DND-41 (cell line): ENCODE measurements around the gene GP1BA.

Source experiments
- ATAC-seq: fragments of 200-7000 bp; cut with Tn5 transposase; 3 replicates; pipeline ENCODE4 v1.9.1; 2021; ENCODE audit warnings: low read depth; ENCODE audit not compliant: insufficient read depth
- DNase-seq: peaks from one replicate; pipeline ENCODE4 v3.0.0-alpha.2; 2020
- H2AFZ ChIP-seq: 2 replicates; pipeline ENCODE4 v1.6.0; 2012; ENCODE audit warnings: low read depth, low read length
- H3K27ac ChIP-seq: 2 replicates; pipeline ENCODE4 v1.5.1; 2012; ENCODE audit warnings: low read length, inconsistent platforms
- H3K27me3 ChIP-seq: fragments of 200-600 bp; sonication (generic); 2 replicates; pipeline ENCODE4 v1.6.0; 2012; ENCODE audit warnings: low read length, mild to moderate bottlenecking, inconsistent platforms; ENCODE audit not compliant: insufficient read depth, poor library complexity
- H3K36me3 ChIP-seq: 2 replicates; pipeline ENCODE4 v1.5.1; 2012; ENCODE audit warnings: low read length, inconsistent platforms; ENCODE audit not compliant: insufficient read depth
- H3K4me1 ChIP-seq: 2 replicates; pipeline ENCODE4 v1.5.1; 2012; ENCODE audit warnings: mild to moderate bottlenecking, low read length; ENCODE audit not compliant: insufficient read depth
- H3K4me2 ChIP-seq: 2 replicates; pipeline ENCODE4 v1.6.0; 2012; ENCODE audit warnings: mild to moderate bottlenecking, moderate library complexity, low read length, inconsistent platforms; ENCODE audit not compliant: insufficient read depth
- H3K4me3 ChIP-seq, 2 experiments: fragments of 200-600 bp in 1 of 2; shearing (Covaris generic) in 1 of 2; 2 replicates each; pipeline ENCODE4 v1.5.1; 2012 to 2016; ENCODE audit warnings: inconsistent platforms in 2 of 2, low read length in 2 of 2, mild to moderate bottlenecking in 2 of 2, low read depth in 1 of 2, moderate library complexity in 1 of 2
- H3K79me2 ChIP-seq: 2 replicates; pipeline ENCODE4 v1.6.0; 2012; ENCODE audit warnings: low read length, inconsistent platforms; ENCODE audit not compliant: insufficient read depth
- H3K9ac ChIP-seq: 2 replicates; pipeline ENCODE4 v1.6.0; 2012; ENCODE audit warnings: low read depth, mild to moderate bottlenecking, inconsistent platforms, low read length, moderate library complexity
- H3K9me3 ChIP-seq: 2 replicates; pipeline ENCODE4 v1.5.1; 2012; ENCODE audit warnings: low read length, moderate library complexity, mild to moderate bottlenecking, inconsistent platforms; ENCODE audit not compliant: insufficient read depth, severe bottlenecking
- H4K20me1 ChIP-seq: 2 replicates; pipeline ENCODE4 v1.6.0; 2012; ENCODE audit warnings: low read length; ENCODE audit not compliant: insufficient read depth
- EZH2 ChIP-seq: IDR thresholded peaks from 3 replicates; pipeline ENCODE4 v1.6.1; 2012; ENCODE audit warnings: borderline replicate concordance, low read depth, mild to moderate bottlenecking, moderate library complexity, low read length, inconsistent platforms; ENCODE audit not compliant: severe bottlenecking
- TF ChIP-seq, protein P1 (sequence below): IDR thresholded peaks from 2 replicates; pipeline ENCODE4 v1.5.1; 2012; ENCODE audit warnings: borderline replicate concordance, low read length, moderate library complexity, mild to moderate bottlenecking; ENCODE audit not compliant: poor library complexity, severe bottlenecking; ENCODE audit errors: extremely low read depth

GP1BA gene

DNA sequence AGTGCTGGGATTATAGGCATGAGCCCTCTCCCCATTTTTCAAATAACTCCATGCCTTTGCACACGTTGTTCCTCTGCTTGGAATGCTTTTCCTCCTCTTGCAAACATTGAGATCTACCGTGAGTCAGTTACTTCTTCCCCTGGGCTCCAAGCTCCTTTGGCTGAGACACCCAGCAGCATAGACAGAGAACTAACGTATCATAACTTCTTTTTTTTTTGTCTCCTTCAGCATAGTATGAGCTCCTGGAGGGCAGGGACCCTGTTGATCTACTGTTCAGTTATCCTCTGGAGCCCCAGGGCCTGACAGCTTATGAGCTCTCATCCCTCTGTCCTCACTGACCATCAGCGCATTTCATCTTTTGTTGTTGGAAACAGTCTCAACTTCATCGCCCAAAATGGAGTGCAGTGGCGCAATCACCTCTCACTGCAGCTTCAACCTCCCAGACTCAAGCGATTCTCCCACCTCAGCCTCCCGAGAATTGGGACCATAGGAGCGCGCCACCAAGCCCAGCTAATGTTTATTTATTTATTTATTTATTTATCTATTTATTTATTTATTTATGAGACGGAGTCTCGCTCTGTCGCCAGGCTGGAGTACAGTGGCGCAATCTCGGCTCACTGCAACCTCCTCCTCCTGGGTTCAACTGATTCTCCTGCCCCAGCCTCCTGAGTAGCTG, 33.4 kb downstream of the GP1BA start:
- no peak for ATAC-seq
- Histone ChIP-seq H2AFZ (no peak overlapping the region), H3K36me3 (peaks cover 27% of the 10 kb centered on the region), H3K27ac (no peak overlapping the region), H4K20me1 (no peaks in the 10 kb centered on the region), H3K4me1 (peaks cover 32% of the 10 kb centered on the region), H3K9me3 (no peaks in the 10 kb centered on the region), H3K79me2 (peaks cover 39% of the 10 kb centered on the region), H3K9ac (no peak overlapping the region), H3K27me3 (no peaks in the 10 kb centered on the region), H3K4me2 (peak overlapping the region; percentile 90; the same call in 1 of the 2 replicates), H3K4me3 (no peak overlapping the region)
- DNase-seq = no peak
- no peak for TF ChIP-seq EZH2
- TF ChIP-seq, protein P1, sequence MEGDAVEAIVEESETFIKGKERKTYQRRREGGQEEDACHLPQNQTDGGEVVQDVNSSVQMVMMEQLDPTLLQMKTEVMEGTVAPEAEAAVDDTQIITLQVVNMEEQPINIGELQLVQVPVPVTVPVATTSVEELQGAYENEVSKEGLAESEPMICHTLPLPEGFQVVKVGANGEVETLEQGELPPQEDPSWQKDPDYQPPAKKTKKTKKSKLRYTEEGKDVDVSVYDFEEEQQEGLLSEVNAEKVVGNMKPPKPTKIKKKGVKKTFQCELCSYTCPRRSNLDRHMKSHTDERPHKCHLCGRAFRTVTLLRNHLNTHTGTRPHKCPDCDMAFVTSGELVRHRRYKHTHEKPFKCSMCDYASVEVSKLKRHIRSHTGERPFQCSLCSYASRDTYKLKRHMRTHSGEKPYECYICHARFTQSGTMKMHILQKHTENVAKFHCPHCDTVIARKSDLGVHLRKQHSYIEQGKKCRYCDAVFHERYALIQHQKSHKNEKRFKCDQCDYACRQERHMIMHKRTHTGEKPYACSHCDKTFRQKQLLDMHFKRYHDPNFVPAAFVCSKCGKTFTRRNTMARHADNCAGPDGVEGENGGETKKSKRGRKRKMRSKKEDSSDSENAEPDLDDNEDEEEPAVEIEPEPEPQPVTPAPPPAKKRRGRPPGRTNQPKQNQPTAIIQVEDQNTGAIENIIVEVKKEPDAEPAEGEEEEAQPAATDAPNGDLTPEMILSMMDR = no peak

DNA sequence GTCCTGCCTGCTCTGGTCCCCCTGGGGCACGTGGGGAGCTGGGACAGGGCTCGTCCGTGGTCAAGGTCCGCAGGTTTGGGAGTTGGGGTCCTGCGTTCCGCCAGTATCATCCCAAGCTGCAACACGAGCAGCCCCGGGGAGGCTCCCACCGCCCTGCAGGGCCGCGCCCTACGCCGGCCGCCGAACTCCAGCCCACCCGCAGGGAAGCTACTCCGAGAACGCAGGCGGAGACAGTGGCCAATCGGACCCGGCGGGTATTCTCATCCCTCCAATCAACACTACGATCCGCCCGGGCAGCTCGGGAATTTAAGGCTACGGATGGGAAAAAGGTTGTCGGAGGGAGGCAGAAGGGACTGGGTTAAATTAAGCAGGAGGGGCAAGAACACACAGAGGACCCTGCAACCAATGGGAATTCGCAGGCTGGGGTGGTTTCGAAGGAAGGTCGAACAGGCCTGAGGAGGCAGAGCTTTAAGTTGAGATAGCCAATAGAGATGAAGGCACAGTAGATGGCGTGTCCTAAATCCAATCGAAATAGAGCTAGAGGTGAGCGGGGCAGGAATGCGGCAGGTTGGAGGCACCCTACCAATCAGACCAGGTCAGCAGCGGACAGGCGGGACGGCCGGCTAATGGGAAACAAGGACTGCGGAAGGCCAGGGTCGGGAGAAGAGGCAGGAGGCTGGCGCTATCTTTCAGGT, 34.9 kb downstream of the GP1BA start:
- Histone ChIP-seq H3K79me2 (peaks cover 39% of the 10 kb centered on the region), H4K20me1 (no peaks in the 10 kb centered on the region), H3K27ac (peak overlapping the region; percentile 92), H3K36me3 (peaks cover 32% of the 10 kb centered on the region), H3K4me3 (peak overlapping the region; percentile 48 to 87), H3K27me3 (no peaks in the 10 kb centered on the region), H3K9ac (peak overlapping the region; percentile 87), H3K4me2 (peak overlapping the region; percentile 90), H3K9me3 (no peaks in the 10 kb centered on the region), H2AFZ (peak overlapping the region; percentile 73), H3K4me1 (peaks cover 32% of the 10 kb centered on the region)
- TF ChIP-seq EZH2 = no peak
- TF ChIP-seq, protein P1 = no peak
- ATAC-seq (peak; percentile 90), DNase-seq (peak; percentile 99)

DNA sequence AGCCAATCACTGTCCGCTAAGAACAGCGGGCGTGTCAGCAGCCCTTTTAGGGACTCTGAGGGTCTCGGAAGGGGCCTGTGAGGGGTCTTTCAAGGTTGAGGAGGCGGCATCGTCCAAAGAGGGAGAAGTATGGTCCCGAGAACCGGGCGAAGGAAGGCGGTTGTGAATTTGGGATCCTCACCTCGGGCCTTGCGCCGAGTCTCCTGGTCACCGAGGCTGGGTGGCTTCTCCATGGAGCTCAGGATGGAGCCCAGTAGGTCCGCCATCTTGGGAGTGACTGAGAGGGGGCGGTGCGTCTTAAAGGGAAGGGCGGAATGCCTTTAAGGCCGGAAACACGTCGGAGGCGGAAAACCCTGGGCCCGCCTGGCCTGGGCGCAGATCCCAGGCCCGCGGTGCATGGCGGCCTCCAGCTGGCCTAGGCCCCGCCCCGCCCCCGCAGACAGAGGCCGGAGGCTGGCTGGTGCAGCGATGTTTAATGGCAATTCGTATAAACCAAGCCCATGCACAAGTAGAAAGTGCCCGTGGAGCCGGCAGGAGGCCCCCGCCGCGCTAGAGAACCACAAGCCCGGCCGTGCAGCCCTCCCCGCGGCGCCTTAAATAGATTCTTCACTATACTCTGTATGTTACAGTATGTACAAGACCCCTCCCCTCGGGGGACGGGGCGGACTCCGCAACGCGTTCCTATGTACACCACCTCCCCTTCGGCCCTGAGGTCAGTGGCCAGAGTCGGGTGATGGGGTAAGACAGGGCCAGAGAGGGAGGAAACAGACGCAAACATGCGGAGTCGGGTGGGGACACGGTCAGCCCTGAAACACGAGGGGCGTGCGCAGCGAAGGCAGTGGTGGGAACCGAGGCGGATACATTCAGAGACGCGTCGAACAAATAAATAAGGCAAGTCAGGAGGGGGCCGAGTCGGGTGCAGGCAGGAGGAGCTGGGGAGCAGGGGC, 35.7 kb downstream of the GP1BA start, which contains the start of gene SPAG7:
SPAG7 (minus strand) TSS at position 279 of the 947 bp plus-strand sequence; CDS start at position 266, 13 bp downstream.
- Histone ChIP-seq H2AFZ (peak within 1 kb of the TSS; percentile 83), H3K27me3 (no peaks in the 10 kb centered on the region), H3K9me3 (no peaks in the 10 kb centered on the region), H3K4me1 (peaks cover 32% of the 10 kb centered on the region), H3K9ac (peak within 1 kb of the TSS; percentile 87), H3K4me3 (peak within 1 kb of the TSS; percentile 48 to 87), H4K20me1 (peaks cover 4% of the 10 kb centered on the region), H3K36me3 (peaks cover 40% of the 10 kb centered on the region), H3K27ac (peak within 1 kb of the TSS; percentile 92), H3K79me2 (peaks cover 39% of the 10 kb centered on the region), H3K4me2 (peak within 1 kb of the TSS; percentile 99)
- DNase-seq (peak; percentile 95), ATAC-seq (peak; percentile 59)
- TF ChIP-seq, protein P1 = peak; percentile 3
- no peak for TF ChIP-seq EZH2
